Measurements from ENCODE around the gene P2RY12.

DNA sequence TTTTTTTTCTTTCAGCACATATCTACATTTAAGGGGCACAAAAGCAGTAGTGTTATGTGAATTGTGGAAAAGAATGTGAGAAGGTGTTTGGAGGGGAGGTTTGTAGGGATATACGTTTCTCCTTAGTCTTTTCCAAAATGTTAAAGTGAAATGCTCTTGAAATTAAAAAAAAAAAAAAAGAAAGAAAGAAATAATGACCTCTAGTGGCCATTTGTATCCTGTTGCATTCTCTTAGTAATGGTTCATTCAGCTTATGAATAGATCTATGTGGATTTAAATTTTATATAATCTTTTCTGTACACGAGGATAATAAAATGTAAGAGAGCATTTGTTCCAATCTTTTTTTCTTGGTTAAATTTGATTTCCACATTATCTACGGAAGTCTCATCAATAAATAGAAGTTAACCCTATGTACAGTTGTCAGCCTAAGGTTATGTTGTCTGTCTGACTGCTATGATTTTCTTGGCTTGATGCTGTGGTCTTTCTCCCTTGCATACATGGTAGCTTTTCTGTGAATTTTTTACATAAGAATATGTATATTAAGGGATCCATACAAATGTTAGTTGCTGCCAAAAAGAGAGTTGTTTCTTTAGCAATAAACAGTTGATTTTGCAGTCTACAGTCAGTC, 56.9 kb downstream of the P2RY12 start:
- TF ChIP-seq, protein P1, sequence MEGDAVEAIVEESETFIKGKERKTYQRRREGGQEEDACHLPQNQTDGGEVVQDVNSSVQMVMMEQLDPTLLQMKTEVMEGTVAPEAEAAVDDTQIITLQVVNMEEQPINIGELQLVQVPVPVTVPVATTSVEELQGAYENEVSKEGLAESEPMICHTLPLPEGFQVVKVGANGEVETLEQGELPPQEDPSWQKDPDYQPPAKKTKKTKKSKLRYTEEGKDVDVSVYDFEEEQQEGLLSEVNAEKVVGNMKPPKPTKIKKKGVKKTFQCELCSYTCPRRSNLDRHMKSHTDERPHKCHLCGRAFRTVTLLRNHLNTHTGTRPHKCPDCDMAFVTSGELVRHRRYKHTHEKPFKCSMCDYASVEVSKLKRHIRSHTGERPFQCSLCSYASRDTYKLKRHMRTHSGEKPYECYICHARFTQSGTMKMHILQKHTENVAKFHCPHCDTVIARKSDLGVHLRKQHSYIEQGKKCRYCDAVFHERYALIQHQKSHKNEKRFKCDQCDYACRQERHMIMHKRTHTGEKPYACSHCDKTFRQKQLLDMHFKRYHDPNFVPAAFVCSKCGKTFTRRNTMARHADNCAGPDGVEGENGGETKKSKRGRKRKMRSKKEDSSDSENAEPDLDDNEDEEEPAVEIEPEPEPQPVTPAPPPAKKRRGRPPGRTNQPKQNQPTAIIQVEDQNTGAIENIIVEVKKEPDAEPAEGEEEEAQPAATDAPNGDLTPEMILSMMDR (IDR thresholded peaks at IDR 0.05) = no peak
- TF ChIP-seq POLR2A (IDR thresholded peaks at IDR 0.05) = no peak
